ENCODE measurements around the gene APBA2. TPM values are rescaled to one million over a fixed set of nuclear protein-coding genes. Genes with fewer than 3 reads are reported as not detected.

APBA2 gene
- total RNA-seq, 2 donors from 2014 or later: 2.3 to 3.8 TPM

- no peaks in the 10 kb centered on the region for H3K27me3 Mint-ChIP-seq
- no peak overlapping the region for H3K27ac Mint-ChIP-seq
- no peaks in the 10 kb centered on the region for H3K36me3 Mint-ChIP-seq (ENCODE audit: low read depth)
- H3K9me3 Mint-ChIP-seq: no peaks in the 10 kb centered on the region
- no peak for ATAC-seq (replicated peaks)
- peak overlapping the region; percentile 3 for H3K4me3 Mint-ChIP-seq
- peaks cover 8% of the 10 kb centered on the region for H3K4me1 Mint-ChIP-seq
Observed at GRCh38 chr15:29114221-29115092, 228.7 kb downstream of the APBA2 start.

GRCh38 chr15:29115093-29115991 is 229.6 kb downstream of the APBA2 start:
- no peaks in the 10 kb centered on the region for H3K36me3 Mint-ChIP-seq (ENCODE audit: low read depth)
- no peak for ATAC-seq (replicated peaks)
- no peaks in the 10 kb centered on the region for H3K9me3 Mint-ChIP-seq
- H3K27me3 Mint-ChIP-seq: no peaks in the 10 kb centered on the region
- H3K4me3 Mint-ChIP-seq: peak overlapping the region; percentile 3
- no peak overlapping the region for H3K27ac Mint-ChIP-seq
- H3K4me1 Mint-ChIP-seq: peaks cover 8% of the 10 kb centered on the region

DNA sequence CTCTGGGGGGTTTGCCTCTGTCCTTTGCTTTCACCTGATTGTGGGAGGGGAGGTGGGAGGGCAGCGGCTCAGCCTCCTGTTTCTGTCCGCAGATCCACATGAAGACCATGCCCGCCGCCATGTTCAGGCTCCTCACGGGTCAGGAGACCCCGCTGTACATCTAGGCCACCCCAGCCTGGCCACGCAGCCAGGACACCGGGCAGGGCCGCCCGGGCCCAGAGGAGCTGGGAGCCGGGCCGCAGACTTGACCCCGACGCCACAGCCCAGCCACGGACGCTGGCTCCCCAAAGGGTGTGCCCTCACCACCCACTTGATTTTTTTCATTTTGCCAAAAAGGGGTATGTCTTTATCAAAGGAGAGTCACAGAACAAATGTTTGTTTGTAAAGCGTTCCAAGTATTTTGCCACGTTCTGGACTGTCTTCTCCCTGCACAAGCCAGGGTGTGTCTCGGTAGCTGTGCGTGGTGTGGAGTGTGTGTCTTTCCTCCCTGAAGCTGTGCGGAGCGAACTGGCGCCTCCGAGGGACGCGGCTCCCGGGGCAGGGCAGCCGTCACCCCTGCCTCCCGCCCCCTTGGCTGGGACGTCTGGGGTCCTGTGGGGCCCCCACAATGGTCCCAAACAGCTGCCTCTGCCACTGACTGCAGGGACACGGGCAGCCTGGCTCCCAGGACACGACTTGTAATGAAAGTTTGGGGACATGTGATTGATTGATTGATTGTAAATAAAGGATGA is 231.4 kb downstream of the APBA2 start:
- Mint-ChIP-seq H3K36me3 (ENCODE audit: low read depth) (no peaks in the 10 kb centered on the region), H3K4me1 (peaks cover 8% of the 10 kb centered on the region), H3K4me3 (no peak overlapping the region), H3K27me3 (no peaks in the 10 kb centered on the region), H3K27ac (no peak overlapping the region), H3K9me3 (no peaks in the 10 kb centered on the region)
- no peak for ATAC-seq (replicated peaks)

GRCh38 chr15:29117778-29118177 is 232.0 kb downstream of the APBA2 start:
- Mint-ChIP-seq H3K4me1 (peaks cover 8% of the 10 kb centered on the region), H3K4me3 (no peak overlapping the region), H3K27me3 (no peaks in the 10 kb centered on the region), H3K36me3 (ENCODE audit: low read depth) (no peaks in the 10 kb centered on the region), H3K27ac (no peak overlapping the region), H3K9me3 (no peaks in the 10 kb centered on the region)
- no peak for ATAC-seq (replicated peaks)

GRCh38 chr15:29119847-29120246 is 234.1 kb downstream of the APBA2 start:
- Mint-ChIP-seq H3K4me1 (peaks cover 1% of the 10 kb centered on the region), H3K27ac (no peak overlapping the region), H3K9me3 (no peaks in the 10 kb centered on the region), H3K27me3 (no peaks in the 10 kb centered on the region), H3K4me3 (no peak overlapping the region), H3K36me3 (ENCODE audit: low read depth) (no peaks in the 10 kb centered on the region)
- ATAC-seq (replicated peaks): no peak

DNA sequence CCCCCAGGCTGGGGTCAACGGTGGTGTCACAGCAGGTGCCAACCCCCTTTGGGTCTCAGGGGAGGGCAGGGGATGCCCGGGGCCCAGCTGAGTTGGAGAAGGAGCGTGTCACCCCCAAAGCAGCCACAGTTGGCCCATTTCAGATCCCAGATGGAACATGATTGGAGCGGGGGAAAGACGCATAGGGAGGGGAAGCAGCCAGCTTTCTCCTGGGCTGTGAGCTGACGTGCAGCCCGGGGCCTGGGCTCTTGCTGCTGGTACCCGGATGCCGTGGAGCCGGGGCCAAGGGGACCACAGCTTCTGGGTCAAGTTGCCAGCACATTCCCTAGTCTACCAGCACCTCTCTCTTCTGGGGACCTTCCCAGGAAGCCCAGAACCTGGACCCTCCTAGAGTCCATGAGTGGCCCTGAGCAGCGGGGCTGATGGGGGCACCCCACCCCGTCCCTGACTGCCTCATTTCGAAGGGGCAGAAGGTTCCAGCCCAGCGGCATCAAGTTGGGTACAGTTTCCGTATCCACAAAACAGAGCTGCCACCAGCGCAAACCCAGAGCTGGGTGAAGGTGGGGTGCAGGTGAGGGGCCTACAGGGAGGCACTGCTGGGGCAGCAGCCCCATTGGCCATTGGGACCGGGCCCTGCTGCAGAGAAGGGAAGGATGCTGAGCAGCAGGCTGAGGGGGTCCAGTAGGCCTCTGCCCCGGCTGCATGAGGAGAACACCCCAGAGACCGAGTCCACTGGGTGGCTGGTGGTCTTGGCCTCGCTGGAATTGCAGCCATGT is 235.0 kb downstream of the APBA2 start:
- H3K27me3 Mint-ChIP-seq: no peaks in the 10 kb centered on the region
- no peak for ATAC-seq (replicated peaks)
- no peak overlapping the region for H3K27ac Mint-ChIP-seq
- H3K4me3 Mint-ChIP-seq: no peak overlapping the region
- H3K9me3 Mint-ChIP-seq: no peaks in the 10 kb centered on the region
- no peaks in the 10 kb centered on the region for H3K36me3 Mint-ChIP-seq (ENCODE audit: low read depth)
- H3K4me1 Mint-ChIP-seq: no peaks in the 10 kb centered on the region

DNA sequence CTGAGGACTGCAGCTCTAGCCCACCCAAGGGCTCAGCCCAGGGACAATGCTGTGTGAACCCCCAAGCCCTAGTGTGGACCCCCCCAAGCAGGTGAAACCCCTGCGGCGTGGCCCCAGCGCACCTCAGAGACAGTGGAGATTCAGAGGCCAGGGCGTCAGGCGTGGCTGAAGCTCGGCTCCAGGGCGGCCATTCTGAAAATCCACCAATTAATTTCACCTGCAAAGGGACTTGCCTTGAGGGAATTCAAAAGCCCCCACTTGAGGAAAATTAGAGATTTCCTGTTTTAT is 235.5 kb downstream of the APBA2 start:
- no peak overlapping the region for H3K4me3 Mint-ChIP-seq
- ATAC-seq (replicated peaks): no peak
- no peak overlapping the region for H3K27ac Mint-ChIP-seq
- H3K27me3 Mint-ChIP-seq: no peaks in the 10 kb centered on the region
- no peaks in the 10 kb centered on the region for H3K36me3 Mint-ChIP-seq (ENCODE audit: low read depth)
- H3K9me3 Mint-ChIP-seq: no peaks in the 10 kb centered on the region
- H3K4me1 Mint-ChIP-seq: no peaks in the 10 kb centered on the region

DNA sequence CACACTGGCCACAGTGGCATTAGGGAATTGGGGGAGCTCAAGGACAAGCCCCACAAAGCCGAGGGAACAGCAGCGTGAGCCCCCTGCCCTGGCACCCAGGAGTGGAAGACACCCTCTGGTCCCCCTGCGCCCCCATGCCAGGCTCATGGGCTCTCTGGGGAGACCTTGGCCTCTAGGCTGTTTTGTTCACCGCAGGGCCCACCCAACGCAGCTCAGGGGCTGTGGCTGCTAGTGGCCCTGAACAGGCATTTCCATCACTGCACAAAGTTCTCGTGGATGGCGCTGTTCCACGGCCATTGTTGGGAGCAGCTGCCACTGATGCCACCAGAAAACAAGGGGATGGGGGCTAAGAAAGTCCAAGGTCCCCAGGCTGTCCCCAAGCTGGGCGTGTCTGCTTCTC is 236.1 kb downstream of the APBA2 start:
- H3K27me3 Mint-ChIP-seq: no peaks in the 10 kb centered on the region
- no peaks in the 10 kb centered on the region for H3K36me3 Mint-ChIP-seq (ENCODE audit: low read depth)
- H3K9me3 Mint-ChIP-seq: no peaks in the 10 kb centered on the region
- H3K4me1 Mint-ChIP-seq: no peaks in the 10 kb centered on the region
- ATAC-seq (replicated peaks): no peak
- no peak overlapping the region for H3K4me3 Mint-ChIP-seq
- H3K27ac Mint-ChIP-seq: no peak overlapping the region

DNA sequence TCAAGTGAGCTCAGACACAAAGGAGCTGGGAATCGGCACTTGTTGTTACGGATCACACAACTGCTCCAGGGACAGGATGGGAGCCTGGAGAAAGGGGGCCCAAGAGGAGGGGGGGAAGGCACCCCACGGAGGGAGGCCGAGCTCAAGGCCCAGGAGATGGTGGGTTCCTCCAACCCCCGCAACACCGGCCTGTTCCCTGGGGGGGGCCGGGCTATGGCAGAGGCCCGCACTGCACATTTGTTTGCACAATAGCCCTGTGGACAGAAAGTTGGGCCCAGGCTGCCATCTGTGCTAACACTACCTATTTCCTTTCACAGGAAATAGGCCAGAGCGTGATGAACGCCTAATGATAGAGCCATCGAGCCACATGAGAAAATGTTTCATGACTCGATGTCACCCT is 236.7 kb downstream of the APBA2 start:
- no peak for ATAC-seq (replicated peaks)
- H3K4me3 Mint-ChIP-seq: no peak overlapping the region
- H3K27ac Mint-ChIP-seq: no peak overlapping the region

DNA sequence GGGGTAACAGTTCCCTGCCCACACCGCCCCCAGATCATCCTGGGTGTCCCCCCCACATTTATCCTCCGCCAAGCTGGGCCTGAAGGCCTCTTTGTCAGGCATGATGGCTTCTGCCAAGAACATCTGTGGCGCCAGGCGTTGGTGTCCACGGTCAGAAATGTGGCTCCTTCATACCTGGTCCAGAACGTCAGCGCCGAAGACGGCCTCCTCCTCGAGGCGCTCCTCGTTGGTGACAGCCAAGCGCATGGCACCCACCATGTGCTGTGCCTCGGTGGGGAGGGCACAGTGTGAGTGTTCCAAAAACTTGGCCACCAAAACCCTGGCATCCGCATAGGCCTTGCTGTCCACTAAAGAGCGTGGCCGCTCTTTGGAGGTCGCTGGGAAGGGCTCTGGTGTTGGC is 237.4 kb downstream of the APBA2 start:
- no peak overlapping the region for H3K4me3 Mint-ChIP-seq
- H3K9me3 Mint-ChIP-seq: no peaks in the 10 kb centered on the region
- H3K4me1 Mint-ChIP-seq: no peaks in the 10 kb centered on the region
- H3K36me3 Mint-ChIP-seq (ENCODE audit: low read depth): no peaks in the 10 kb centered on the region
- H3K27me3 Mint-ChIP-seq: no peaks in the 10 kb centered on the region
- ATAC-seq (replicated peaks): no peak
- no peak overlapping the region for H3K27ac Mint-ChIP-seq

More for the DNA sequence above, 236.7 kb downstream of the APBA2 start:
- no peaks in the 10 kb centered on the region for H3K9me3 Mint-ChIP-seq
- no peaks in the 10 kb centered on the region for H3K27me3 Mint-ChIP-seq
- H3K36me3 Mint-ChIP-seq (ENCODE audit: low read depth): no peaks in the 10 kb centered on the region
- H3K4me1 Mint-ChIP-seq: no peaks in the 10 kb centered on the region

GRCh38 chr15:29123991-29124390 is 238.2 kb downstream of the APBA2 start:
- Mint-ChIP-seq H3K27ac (no peak overlapping the region), H3K36me3 (ENCODE audit: low read depth) (no peaks in the 10 kb centered on the region), H3K9me3 (no peaks in the 10 kb centered on the region), H3K4me3 (no peak overlapping the region), H3K27me3 (peaks cover 3% of the 10 kb centered on the region), H3K4me1 (no peaks in the 10 kb centered on the region)
- no peak for ATAC-seq (replicated peaks)

GRCh38 chr15:29124581-29125381 is 239.0 kb downstream of the APBA2 start:
- H3K27me3 Mint-ChIP-seq: peaks cover 3% of the 10 kb centered on the region
- no peaks in the 10 kb centered on the region for H3K36me3 Mint-ChIP-seq (ENCODE audit: low read depth)
- no peaks in the 10 kb centered on the region for H3K9me3 Mint-ChIP-seq
- no peaks in the 10 kb centered on the region for H3K4me1 Mint-ChIP-seq
- no peak overlapping the region for H3K27ac Mint-ChIP-seq
- H3K4me3 Mint-ChIP-seq: no peak overlapping the region
- ATAC-seq (replicated peaks): no peak

GRCh38 chr15:29125382-29126207 is 239.8 kb downstream of the APBA2 start:
- Mint-ChIP-seq H3K27me3 (peaks cover 3% of the 10 kb centered on the region), H3K4me3 (no peak overlapping the region), H3K4me1 (no peaks in the 10 kb centered on the region), H3K9me3 (no peaks in the 10 kb centered on the region), H3K27ac (no peak overlapping the region), H3K36me3 (ENCODE audit: low read depth) (no peaks in the 10 kb centered on the region)
- no peak for ATAC-seq (replicated peaks)
